Lower leg skin (tissue), 3 donors: ENCODE measurements around the gene GSTCD.

Experiments
- POLR2A ChIP-seq, 2 donors: fragments of 450-650 bp; IDR thresholded peaks; one replicate each; pipeline ENCODE4 v1.6.1; 2016 to 2017; ENCODE audit warnings: antibody characterized with exemption in 2 of 2, mild to moderate bottlenecking in 1 of 2, moderate library complexity in 1 of 2
- TF ChIP-seq, protein P1 (sequence below), 3 donors: fragments of 450-650 bp; IDR thresholded peaks; one replicate each; pipeline ENCODE4 v1.5.1; 2016; ENCODE audit warnings: antibody characterized with exemption in 3 of 3, mild to moderate bottlenecking in 3 of 3, moderate library complexity in 2 of 3

DNA sequence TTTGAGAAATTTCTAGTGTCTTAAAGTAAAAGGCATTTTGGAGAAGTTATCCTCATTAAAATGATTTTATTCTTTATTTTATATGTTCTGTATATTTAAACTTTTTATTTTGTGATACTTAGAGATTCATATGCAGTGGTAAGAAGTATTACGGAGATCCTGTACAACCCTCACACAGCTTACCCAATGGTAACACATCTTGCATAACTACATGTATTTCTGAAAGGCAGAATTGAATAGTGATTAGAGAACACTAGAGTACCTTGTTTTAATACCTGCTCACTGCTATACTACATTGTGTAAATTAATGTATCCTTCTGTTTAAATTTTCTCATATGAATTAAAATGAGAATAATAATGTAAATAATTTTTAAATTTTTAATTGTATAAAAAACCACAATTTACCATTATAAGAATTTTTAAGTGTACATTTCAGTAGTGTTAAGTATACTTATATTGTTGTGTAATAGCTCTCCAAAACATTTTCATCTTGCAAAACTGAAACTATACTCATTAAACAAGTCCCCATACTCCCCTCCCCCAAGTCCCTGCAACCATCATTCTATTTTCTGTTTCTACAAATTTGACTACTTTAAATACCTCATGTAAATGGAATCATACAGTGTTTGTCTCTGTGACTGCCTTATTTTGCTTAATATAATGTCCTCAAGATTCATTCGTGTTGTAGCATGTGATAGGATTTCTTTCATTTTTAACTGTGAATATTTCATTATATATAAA lies 45.5 kb upstream of the GSTCD start:
- TF ChIP-seq, protein P1, sequence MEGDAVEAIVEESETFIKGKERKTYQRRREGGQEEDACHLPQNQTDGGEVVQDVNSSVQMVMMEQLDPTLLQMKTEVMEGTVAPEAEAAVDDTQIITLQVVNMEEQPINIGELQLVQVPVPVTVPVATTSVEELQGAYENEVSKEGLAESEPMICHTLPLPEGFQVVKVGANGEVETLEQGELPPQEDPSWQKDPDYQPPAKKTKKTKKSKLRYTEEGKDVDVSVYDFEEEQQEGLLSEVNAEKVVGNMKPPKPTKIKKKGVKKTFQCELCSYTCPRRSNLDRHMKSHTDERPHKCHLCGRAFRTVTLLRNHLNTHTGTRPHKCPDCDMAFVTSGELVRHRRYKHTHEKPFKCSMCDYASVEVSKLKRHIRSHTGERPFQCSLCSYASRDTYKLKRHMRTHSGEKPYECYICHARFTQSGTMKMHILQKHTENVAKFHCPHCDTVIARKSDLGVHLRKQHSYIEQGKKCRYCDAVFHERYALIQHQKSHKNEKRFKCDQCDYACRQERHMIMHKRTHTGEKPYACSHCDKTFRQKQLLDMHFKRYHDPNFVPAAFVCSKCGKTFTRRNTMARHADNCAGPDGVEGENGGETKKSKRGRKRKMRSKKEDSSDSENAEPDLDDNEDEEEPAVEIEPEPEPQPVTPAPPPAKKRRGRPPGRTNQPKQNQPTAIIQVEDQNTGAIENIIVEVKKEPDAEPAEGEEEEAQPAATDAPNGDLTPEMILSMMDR (IDR thresholded peaks at IDR 0.05), result no peak
- TF ChIP-seq POLR2A (IDR thresholded peaks at IDR 0.05), result no peak
